Astrocyte (in vitro differentiated cells and primary cell): ENCODE measurements around the gene CDH13.

Source experiments
- CTCF ChIP-seq: IDR thresholded peaks from 2 replicates; pipeline ENCODE4 v1.5.1; 2011; ENCODE audit warnings: low read depth, mild to moderate bottlenecking, inconsistent platforms, low read length, moderate library complexity; ENCODE audit not compliant: insufficient read depth
- EZH2 ChIP-seq: IDR thresholded peaks from 2 replicates; pipeline ENCODE4 v1.6.1; 2012; ENCODE audit warnings: mild to moderate bottlenecking, low read length, inconsistent platforms; ENCODE audit not compliant: insufficient read depth

GRCh38 chr16:83115491-83116232, 488.9 kb downstream of the CDH13 start:
- no peak for TF ChIP-seq CTCF
- no peak for TF ChIP-seq EZH2
